GM19452 (cell line): ENCODE results near the gene ZCCHC14.
"Not testable (repeated sequence)": the region's sequence is repeated elsewhere in the genome, so short reads cannot be mapped to it uniquely, and the experiment has no call there.

Experiments
- ATAC-seq: cut with Tn5 transposase; IDR thresholded peaks from one replicate; pipeline ENCODE4 v1.9.1; 2021; ENCODE audit not compliant: unreplicated experiment

The ZCCHC14 gene

GRCh38 chr16:87366930-87367329 is 125.9 kb downstream of the ZCCHC14 start:
- no peak for ATAC-seq

DNA sequence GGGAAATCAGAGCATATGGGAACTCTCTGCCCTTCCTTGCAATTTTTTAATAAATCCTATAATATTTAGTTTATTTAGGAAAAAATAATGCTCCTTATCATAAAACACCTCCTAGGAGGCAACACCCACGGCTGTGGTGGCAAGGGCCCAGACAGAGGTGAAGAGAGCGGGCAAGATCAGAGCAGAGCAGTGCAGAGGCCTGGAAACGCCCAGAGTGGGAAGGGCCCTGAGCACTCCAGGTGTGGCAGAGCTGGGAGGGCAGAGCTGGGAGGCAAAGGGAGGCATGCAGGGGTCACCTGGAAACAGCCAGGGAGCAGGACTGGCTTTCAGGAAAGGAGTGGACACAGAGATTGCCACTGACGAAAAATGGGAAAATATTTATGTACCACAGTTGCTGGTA is 126.5 kb downstream of the ZCCHC14 start:
- ATAC-seq, result no peak

DNA sequence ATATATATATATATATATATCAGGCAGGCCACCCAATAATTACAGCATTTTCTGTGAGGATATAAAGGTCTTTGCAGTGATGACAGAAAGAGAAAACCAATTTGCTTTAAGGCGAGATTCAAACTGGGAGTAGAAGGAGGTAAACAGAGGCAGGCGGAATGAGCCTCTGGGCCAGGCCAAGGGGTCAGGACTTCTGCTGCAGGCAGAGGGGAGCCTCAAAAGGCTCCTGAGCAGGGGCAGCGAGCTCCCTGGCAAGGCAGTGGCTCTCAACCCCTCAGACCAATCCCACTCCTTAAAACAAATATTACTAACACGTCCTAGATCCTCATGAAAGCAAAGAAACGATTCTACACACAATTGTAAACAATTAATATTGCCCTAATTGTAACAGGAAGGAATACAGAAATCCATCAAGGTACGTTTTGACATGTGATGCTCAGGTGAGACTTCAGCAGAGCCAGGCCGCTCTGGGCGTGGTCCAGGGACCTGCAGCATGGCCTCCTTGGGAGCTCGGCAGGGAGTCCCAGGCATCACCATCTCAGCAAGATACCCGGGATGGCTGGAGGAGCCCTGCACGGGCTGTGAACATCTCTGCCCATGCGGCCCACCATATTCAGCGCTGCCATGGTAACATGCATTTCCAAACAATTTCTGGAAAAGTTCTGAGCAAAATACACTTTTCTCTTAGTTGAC is 127.7 kb downstream of the ZCCHC14 start:
- no peak for ATAC-seq

DNA sequence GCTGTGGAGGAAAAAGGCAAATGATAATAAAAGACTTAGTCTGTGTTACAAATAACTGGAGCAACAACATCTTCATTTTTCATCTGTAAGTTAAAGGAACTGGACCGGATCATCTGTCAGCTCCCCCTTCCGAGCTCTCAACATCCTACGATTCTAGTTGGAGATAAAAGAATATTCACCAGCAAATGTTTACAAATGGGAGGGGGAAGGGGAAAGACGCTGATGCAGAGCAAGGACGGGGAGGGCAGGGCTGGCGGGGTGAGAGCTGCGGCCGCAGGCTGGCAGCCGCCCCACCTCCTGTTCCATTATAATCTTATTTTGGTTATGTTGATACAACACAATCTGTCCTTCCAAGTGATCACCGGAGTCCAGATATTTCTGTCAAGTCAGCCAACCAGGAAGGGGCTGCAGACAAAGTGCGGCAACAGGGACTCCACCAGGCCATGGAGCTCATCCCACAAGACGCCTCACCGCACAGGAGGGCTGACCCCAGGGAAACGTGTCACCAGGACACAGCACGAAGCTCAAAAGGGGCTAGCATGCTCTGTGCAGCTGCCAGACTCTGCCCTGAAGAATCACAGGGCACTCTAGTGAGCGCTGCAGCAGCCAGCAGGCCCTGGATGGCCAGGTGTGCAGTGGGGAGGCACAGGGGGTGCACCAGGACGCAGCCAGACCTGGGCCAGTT is 128.9 kb downstream of the ZCCHC14 start:
- no peak for ATAC-seq

DNA sequence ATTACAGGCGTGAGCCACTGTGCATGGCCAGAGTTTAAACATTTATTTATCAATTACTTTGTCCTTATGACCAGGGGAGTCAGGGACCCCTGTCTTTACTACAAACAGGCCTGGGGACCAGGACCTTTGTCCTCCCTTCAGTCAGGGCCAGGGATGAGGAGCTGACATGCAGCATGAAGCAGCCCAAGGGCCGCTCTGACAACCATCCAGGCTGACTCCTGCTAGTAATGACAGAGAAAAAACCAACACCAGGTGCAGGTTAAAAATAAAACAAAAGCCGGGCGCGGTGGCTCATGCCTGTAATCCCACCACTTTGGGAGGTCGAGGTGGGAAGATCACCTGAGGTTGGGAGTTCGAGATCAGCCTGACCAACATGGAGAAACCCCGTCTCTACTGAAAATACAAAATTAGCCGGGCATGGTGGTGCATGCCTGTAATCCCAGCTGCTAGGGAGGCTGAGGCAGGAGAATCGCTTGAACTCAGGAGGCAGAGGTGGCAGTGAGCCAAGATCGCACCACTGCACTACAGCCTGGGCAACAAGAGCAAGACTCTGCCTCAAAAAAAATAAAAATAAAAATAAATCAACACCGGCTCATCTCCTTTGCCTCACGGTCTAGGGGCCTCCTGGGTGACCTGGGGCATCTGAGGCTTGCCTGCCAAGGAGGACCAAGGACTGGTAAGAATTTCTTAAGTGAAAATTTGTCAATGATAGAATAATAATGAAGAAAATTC is 129.8 kb downstream of the ZCCHC14 start:
- ATAC-seq, result not testable (repeated sequence)

DNA sequence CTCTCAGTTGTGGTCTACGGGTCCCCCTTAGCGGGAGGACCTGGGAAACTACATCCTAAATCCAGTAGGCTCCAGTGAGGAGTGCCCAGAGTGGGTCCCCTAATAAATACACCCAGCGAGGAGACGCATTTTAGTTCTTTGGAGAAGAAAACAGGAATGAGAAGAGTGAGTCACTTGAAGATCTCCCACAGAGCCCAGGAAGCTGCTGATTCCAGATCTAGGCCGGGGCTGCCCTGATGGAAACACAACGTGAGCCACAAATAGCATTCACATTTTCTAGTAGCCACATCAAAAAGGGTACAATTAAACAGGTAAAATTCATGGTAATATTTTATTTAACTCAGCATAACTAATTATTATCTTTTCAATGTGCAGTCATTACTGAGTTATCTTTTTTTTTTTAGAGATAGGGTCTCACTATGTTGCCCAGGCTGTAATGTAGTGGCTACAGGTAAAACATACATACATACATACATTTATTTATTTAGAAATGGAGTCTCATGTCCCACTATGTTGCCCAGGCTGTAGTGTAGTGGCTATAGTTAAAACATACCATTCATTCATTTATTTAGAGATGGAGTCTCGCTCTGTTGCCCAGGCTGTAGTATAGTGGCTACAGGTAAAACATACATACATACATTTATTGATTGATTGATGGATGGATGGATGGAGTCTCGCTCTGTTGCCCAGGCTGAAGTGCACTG is 130.8 kb downstream of the ZCCHC14 start:
- ATAC-seq, result no peak

- ATAC-seq, result no peak
Measured at GRCh38 chr16:87360862-87361610, 131.8 kb downstream of the ZCCHC14 start.

DNA sequence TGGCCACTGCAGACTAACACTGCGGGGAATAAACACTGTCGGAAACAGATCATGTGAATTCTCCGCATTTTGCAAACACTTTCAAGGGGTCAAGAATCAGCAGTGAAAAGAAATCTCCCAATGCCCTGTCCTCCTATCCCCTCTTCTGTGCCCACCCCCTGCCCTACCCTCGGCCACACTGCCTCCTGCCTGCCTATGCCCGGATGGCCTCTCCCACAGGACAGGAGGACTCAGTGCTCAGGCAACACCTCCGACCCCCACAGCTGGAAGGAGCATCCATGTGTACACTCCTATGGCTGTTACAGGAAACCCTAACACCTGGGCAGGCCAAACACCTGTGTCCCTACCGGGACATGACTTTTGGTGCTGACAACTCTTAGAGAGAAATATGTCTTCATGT is 133.7 kb downstream of the ZCCHC14 start:
- ATAC-seq, result no peak

DNA sequence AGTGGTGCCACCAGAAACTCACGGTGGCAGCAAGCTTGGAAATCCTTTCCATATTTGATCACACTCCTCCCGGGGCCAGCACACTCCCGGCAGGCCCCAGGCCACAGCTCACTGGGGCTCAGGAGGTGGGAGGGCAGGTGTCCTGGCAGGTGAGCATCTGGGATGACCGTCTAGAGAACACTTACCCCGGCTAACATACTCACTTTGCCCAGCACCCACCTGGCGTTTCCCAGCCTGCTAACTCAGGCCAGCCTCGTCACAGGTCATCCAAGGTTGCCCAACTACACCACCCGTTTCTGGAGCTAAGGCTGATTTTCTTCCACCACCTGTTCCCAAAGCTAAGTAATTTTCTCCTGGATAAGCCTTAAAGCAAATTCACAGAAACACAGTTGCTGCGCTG is 134.1 kb downstream of the ZCCHC14 start:
- no peak for ATAC-seq

DNA sequence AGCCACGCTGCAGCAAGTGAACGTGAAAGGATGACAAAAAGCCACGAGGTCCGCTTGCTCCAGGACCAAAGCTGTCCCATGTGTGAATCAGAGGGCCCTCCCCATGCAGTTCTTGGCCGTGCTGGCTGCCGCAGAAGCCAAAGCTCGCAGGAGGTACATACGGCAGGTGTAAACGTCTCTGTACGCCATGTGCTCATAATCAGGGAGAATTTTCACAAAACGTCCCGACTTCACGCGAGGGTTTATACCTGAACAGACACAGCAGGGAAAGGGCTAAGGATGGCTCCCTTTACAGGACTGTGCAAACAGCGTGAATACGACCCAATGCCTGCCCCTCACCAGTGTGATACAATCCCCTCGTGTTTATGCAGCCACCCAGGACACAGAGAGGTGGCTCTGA is 134.6 kb downstream of the ZCCHC14 start:
- ATAC-seq, result no peak

DNA sequence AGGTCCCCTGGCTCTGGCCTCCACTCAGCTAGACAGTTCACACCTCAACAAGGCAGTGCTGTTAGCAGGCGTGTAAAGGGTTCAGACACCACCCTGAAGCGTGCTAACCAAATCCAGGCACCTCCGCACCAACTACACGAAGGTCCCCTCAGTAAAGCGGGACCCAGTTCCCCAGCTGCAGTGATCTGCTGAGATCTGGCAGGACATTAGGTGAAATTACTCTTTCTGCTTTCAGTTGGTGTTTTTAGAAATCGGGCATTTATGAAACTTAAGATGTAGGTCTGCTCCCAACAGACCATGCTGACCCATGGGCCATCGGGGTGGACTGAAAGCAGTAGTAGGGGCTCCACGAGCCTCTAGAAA is 136.4 kb downstream of the ZCCHC14 start:
- ATAC-seq, result no peak
